NCI-H2227 (cell line): ENCODE data around the gene HMGN4.

ENCODE experiments used
- DNase-seq: peaks from one replicate; lab custom pipeline; 2025; ENCODE audit not compliant: unreplicated experiment; lab: John Stamatoyannopoulos, UW

HMGN4 gene

DNA sequence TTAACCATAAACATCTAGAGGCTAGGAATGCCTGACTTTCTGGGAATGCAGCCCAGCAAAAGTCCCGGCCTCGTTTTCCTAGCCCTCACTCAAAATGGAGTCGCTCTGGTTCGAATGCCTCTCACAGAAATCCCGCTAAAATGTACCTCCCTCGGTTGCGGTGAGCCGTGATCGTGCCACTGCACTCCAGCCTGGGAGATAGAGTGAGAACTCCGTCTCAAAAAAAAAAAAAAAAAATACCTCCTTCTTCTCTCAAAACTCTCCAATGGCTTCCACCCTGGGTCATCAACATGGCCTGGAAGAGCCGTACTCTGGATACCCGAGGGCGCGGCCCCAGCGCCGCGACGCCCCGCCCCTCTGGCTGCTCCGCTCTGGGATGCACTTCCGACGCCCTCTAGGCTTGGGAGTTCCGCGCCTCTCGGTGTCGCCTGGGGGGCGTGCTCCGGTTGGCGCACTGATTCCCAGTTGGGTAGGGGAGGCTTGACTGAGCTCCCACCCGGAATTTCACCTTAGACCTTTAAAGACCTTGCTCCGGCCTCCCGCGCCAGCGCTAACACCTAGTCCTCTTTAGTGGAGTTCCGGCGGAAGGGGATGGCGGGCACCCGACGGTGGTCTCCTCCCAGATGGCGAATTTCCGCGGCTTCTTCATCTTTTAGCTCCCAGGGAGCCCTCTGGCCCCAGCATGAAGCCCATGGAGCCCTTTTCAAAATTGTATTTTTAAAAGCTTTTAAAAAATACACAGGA, 12.3 kb downstream of the HMGN4 start:
- peak; percentile 90 for DNase-seq

GRCh38 chr6:26552205-26552604, 14.0 kb downstream of the HMGN4 start:
- DNase-seq, result peak; percentile 24

- DNase-seq, result peak; percentile 46
Measured at GRCh38 chr6:26552640-26553188, 14.5 kb downstream of the HMGN4 start.

DNA sequence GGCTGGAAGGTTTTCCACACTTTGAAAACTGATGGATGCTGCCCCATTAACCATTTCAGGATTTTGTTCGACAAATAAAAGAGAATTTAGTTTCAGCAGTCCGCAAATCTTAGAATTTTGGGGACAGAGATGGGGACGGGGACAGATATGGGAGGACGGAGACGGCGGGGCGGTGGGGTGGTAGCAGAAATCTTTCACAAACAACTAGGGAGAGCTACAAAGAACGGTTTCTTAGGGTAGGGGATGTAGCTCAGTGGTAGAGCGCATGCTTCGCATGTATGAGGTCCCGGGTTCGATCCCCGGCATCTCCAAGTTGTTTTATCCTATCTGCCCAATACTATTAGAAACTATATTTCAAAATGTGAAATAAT, 15.1 kb downstream of the HMGN4 start:
- peak; percentile 87 for DNase-seq

DNA sequence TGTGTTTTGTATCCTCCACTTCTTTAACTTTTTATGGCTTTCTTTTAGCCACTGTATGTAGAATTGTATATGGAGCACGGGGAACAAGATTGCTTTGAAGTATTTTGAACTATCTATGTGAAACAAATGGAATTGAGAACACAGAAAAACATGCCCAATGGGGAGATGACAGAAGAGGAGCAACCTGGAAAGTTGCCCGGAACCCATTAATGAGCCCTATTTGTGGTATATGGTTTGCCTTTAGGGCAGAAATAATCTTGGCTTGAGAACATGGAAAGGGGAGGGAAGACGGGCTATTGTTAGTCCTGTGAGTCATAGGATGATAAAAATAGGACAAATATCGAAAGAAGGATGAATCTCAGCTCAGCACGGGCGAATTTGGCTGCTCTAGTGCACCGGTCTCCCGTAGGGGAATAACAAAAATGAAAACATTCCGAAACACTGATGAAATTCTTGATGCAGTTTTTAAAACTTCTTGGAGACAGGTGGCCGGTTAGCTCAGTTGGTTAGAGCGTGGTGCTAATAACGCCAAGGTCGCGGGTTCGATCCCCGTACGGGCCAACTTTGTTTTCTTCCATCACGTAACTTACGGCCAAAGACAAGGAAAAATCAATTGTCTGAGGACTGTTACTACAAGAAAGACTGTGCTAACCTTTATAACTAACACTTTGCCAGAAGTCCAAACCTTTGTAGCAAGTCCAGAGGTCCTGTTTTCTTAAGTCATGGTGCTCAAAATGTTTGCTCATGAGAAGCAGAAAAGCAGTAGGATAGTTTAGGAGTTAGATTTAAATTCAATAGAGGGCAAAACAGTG, 15.7 kb downstream of the HMGN4 start:
- DNase-seq, result peak; percentile 91

GRCh38 chr6:26554447-26554696, 16.2 kb downstream of the HMGN4 start:
- DNase-seq, result no peak

GRCh38 chr6:26554697-26555504, 16.7 kb downstream of the HMGN4 start:
- peak; percentile 82 for DNase-seq

GRCh38 chr6:26555505-26556262, 17.5 kb downstream of the HMGN4 start:
- DNase-seq, result peak; percentile 50

DNA sequence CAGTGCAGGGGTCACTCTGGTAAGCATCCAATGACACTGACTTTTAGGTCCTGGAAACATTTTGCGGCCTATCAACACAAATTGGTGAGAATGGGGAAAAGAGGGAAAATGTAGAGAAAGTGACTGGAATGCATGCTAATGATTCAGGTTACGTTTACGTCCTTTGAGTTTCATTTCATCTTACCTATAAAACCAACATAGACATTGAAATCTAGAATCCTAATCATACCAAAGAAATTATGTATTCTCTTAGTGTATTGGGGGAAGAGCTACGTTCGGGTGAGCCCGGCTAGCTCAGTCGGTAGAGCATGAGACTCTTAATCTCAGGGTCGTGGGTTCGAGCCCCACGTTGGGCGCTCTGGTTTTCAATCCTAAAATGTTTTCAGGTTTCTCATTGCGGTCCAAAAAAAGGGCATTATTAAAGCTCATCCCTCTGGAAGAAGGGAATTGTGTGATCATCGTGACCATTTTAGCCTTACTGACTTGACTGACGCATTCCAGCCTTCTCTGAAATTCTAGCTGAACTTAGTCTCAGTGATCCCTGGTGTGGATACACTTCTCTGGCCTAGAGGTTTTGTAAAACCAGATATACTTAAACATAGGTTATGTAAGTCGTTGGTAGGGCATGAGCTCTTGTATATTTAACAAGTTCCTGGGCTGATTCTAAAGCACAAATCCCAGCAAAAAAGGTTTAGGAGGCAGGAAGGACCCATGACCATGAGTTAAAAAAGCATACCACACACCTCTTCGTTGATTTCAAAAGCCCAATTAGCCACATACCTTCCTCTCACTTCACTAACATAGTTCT, 18.3 kb downstream of the HMGN4 start:
- DNase-seq, result peak; percentile 88

GRCh38 chr6:26561533-26562466, 23.6 kb downstream of the HMGN4 start:
- DNase-seq, result no peak

DNA sequence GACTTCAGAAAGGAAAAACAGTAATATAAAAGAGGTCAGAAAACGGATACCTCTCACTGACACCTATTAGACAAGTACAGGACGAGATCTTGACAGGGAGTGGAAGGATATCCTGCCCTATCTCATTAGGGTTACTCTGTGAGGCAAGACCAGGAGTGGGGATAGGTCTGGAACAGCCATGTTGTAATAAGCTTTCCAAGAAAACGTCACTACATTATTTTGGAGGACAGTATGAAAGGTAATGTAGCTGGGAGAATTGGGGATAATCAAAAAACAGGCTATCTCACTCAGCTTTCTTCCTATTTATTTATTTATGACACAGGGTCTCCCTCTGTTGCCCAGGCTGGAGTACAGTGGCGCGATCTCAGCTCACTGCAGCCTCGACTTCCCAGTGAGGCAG, 25.3 kb downstream of the HMGN4 start:
- no peak for DNase-seq

- peak; percentile 98 for DNase-seq
Measured at GRCh38 chr6:26568601-26569432, 30.7 kb downstream of the HMGN4 start.

DNA sequence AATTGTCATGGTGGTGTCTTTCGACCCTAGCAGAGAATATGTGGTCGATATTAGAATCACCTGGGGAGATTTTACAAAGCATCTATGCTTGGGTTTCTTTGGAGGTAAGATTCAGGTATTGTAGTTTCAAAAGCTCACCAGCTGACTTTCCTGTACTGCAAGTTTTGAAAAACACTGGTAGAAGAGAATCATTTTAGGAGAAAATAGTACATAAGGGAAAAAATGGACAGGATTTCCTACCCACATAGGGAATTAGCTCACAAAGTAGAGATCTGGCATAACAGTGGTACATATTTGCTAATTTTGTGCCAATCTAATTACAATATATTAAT, 31.2 kb downstream of the HMGN4 start:
- no peak for DNase-seq

DNA sequence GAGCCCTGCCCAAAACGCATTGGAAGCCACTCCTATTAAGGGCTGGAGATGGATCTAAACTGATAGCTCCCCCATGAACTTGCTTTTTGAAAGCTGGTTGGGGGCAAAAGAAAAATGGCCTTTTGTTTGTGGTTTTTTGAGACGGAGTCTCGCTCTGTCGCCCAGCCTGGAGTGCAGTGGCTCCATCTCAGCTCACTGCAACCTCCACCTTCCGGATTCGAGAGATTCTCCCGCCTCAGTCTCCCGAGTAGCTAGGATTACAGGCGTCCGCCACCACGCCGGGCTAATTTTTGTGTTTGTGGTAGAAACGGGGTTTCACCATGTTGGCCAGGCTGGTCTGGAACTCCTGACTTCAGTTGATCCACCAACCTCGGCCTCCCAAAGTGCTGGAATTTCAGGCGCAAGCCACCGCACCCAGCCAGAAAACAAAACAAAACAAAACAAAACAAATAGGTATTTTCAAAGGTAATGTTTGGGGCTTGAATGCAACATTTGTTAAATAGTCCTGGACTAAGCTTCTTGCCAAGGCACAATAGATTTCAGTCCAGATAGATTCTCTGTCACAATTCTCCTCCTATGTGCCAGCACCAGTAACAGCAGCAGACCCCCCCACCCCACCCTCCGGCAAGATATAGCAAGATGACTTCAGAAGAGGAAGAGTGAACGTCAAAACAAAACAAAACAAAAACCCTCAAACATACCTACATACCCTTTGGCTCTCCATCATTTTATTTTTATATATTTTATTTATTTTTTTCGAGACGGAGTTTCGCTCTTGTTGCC, 32.1 kb downstream of the HMGN4 start:
- no peak for DNase-seq

- peak; percentile 94 for DNase-seq
Measured at GRCh38 chr6:26571592-26572296, 33.6 kb downstream of the HMGN4 start.

GRCh38 chr6:26575494-26575939, 37.4 kb downstream of the HMGN4 start:
- DNase-seq, result no peak

- no peak for DNase-seq
Measured at GRCh38 chr6:26576407-26576843, 38.3 kb downstream of the HMGN4 start.
